Measurements from ENCODE around the gene PCCB.

DNA sequence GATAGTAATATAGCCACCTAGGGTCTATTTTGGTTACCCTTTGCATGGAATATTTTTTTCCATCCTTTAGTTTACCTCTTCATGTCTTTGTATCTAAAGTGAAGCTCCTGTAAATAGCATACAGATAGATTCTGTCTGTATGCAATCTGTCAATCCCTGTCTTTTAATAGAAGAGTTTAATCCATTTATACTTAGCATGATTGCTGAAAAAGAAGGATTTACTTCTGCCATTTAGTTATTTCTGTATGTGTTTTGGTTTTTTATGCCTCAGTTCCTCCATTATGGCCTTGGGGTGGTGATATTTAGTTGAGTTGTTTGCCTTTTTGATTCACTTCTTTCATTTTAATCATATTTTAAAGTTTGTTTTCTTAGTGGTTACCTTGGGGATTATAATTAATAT, 29.0 kb downstream of the PCCB start:
- TF ChIP-seq, protein P1, sequence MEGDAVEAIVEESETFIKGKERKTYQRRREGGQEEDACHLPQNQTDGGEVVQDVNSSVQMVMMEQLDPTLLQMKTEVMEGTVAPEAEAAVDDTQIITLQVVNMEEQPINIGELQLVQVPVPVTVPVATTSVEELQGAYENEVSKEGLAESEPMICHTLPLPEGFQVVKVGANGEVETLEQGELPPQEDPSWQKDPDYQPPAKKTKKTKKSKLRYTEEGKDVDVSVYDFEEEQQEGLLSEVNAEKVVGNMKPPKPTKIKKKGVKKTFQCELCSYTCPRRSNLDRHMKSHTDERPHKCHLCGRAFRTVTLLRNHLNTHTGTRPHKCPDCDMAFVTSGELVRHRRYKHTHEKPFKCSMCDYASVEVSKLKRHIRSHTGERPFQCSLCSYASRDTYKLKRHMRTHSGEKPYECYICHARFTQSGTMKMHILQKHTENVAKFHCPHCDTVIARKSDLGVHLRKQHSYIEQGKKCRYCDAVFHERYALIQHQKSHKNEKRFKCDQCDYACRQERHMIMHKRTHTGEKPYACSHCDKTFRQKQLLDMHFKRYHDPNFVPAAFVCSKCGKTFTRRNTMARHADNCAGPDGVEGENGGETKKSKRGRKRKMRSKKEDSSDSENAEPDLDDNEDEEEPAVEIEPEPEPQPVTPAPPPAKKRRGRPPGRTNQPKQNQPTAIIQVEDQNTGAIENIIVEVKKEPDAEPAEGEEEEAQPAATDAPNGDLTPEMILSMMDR (IDR thresholded peaks at IDR 0.05): no peak
- TF ChIP-seq POLR2A (IDR thresholded peaks at IDR 0.05) (no peak), EP300 (IDR thresholded peaks at IDR 0.05) (no peak)
